HepG2 (cell line): ENCODE measurements around the gene SYNM. TPM values are rescaled to one million over a fixed set of nuclear protein-coding genes. Genes with fewer than 3 reads are reported as not detected.
A peak's percentile ranks its signal among the peaks of the same experiment; 100 is the strongest.

Experiments used
- ATF7 ChIP-seq, 2 experiments: fragments of 450-650 bp in 1 of 2; sonication (generic) in 1 of 2; formaldehyde crosslinking in 1 of 2; IDR thresholded peaks; 2 replicates each; pipeline versions ENCODE4 v1.4.0 to v1.6.1; 2016 to 2020; ENCODE audit warnings: antibody characterized with exemption in 1 of 2, mild to moderate bottlenecking in 1 of 2, missing genetic modification reagents in 1 of 2
- CEBPZ ChIP-seq: IDR thresholded peaks from 2 replicates; pipeline ENCODE4 v1.6.1; 2012; ENCODE audit warnings: low read length, improper control_type of control experiment
- CTCF ChIP-seq: sonication (generic); formaldehyde crosslinking; IDR thresholded peaks from 2 replicates; pipeline ENCODE4 v1.5.0; 2020; ENCODE audit warnings: mild to moderate bottlenecking, missing genetic modification reagents, moderate library complexity
- FOXK1 ChIP-seq: sonication (generic); formaldehyde crosslinking; IDR thresholded peaks from 2 replicates; pipeline ENCODE4 v1.4.0; 2020; ENCODE audit warnings: low read depth, missing genetic modification reagents, borderline replicate concordance
- HNF4G ChIP-seq, 2 experiments: sonication (generic) in 1 of 2; formaldehyde crosslinking in 1 of 2; IDR thresholded peaks; 2 replicates each; pipeline versions ENCODE4 v1.4.0 to v1.6.1; 2011 to 2020; ENCODE audit warnings: borderline replicate concordance in 2 of 2, low read depth in 2 of 2, mild to moderate bottlenecking in 2 of 2, low read length in 1 of 2, missing genetic modification reagents in 1 of 2, moderate library complexity in 1 of 2
- HNRNPLL ChIP-seq: fragments of 200-400 bp; formaldehyde crosslinking; IDR thresholded peaks from 2 replicates; pipeline ENCODE4 v1.6.1; 2017; ENCODE audit warnings: mild to moderate bottlenecking, low read depth, low read length; ENCODE audit not compliant: poor library complexity, severe bottlenecking
- KDM6A ChIP-seq: IDR thresholded peaks from 2 replicates; pipeline ENCODE4 v1.6.1; 2016; ENCODE audit warnings: low read depth
- KLF13 ChIP-seq: sonication (generic); formaldehyde crosslinking; IDR thresholded peaks from 2 replicates; pipeline ENCODE4 v1.4.0; 2020; ENCODE audit warnings: mild to moderate bottlenecking, missing genetic modification reagents
- KMT2A ChIP-seq: sonication (generic); formaldehyde crosslinking; IDR thresholded peaks from 2 replicates; pipeline ENCODE4 v1.4.0; 2020; ENCODE audit warnings: missing genetic modification reagents
- MBNL3 ChIP-seq: fragments of 250-450 bp; sonication (Bioruptor Pico); conservative IDR thresholded peaks from 2 replicates; pipeline ENCODE4 v1.8.0; 2022; ENCODE audit warnings: mild to moderate bottlenecking, inconsistent platforms
- NFIC ChIP-seq: IDR thresholded peaks from 2 replicates; pipeline ENCODE4 v1.6.1; 2012; ENCODE audit warnings: mild to moderate bottlenecking, low read length, inconsistent platforms
- PCBP2 ChIP-seq: fragments of 200-400 bp; formaldehyde crosslinking; optimal IDR thresholded peaks from 2 replicates; pipeline ENCODE3; 2018; ENCODE audit warnings: low read length, low read depth; ENCODE audit not compliant: poor library complexity, severe bottlenecking
- POLR2G ChIP-seq: fragments of 200-400 bp; formaldehyde crosslinking; IDR thresholded peaks from 2 replicates; pipeline ENCODE4 v1.6.1; 2018; ENCODE audit warnings: mild to moderate bottlenecking, low read depth, low read length, moderate library complexity
- RNF219 ChIP-seq: sonication (generic); formaldehyde crosslinking; IDR thresholded peaks from 2 replicates; pipeline ENCODE4 v1.5.0; 2020; ENCODE audit warnings: mild to moderate bottlenecking, missing genetic modification reagents
- ZBTB21 ChIP-seq: sonication (generic); formaldehyde crosslinking; IDR thresholded peaks from 2 replicates; pipeline ENCODE4 v1.4.0; 2020; ENCODE audit warnings: missing genetic modification reagents
- ZNF510 ChIP-seq: sonication (generic); formaldehyde crosslinking; IDR thresholded peaks from 2 replicates; pipeline ENCODE4 v1.4.0; 2020; ENCODE audit warnings: low read depth, mild to moderate bottlenecking, missing genetic modification reagents
- ZNF75D ChIP-seq: sonication (generic); formaldehyde crosslinking; IDR thresholded peaks from 2 replicates; pipeline ENCODE4 v1.8.1; 2023; ENCODE audit warnings: missing genetic modification reagents, mild to moderate bottlenecking, borderline replicate concordance
- ZNF768 ChIP-seq: sonication (generic); formaldehyde crosslinking; IDR thresholded peaks from 2 replicates; pipeline ENCODE4 v1.4.0; 2020; ENCODE audit warnings: missing genetic modification reagents
- ZNF780A ChIP-seq: sonication (generic); formaldehyde crosslinking; IDR thresholded peaks from 2 replicates; pipeline ENCODE4 v1.8.0; 2022; ENCODE audit warnings: mild to moderate bottlenecking, missing genetic modification reagents, moderate library complexity
- ZNF850 ChIP-seq: sonication (generic); formaldehyde crosslinking; conservative IDR thresholded peaks from 2 replicates; pipeline ENCODE4 v1.9.0; 2021; ENCODE audit warnings: mild to moderate bottlenecking, missing genetic modification reagents
- polyA plus RNA-seq, 8 experiments: library from polyadenylated mRNA; depleted of rRNA in 3 of 8; stranded (reverse) in 7 of 8; unstranded in 1 of 8; fragments of >200 nt; fragmentation: Illumina TruSeq in 4 of 8; extraction: Trizol in 4 of 8; gene quantifications; 2 replicates each; pipeline versions ENCODE4 v1.2.1 to v1.2.3, GENCODE V29; 2011 to 2016; ENCODE audit warnings: low read depth in 4 of 8, missing spikeins in 1 of 8, mixed read lengths in 1 of 8; ENCODE audit not compliant: insufficient read depth in 1 of 8
- total RNA-seq, 5 experiments: library from RNA; depleted of rRNA; stranded (reverse); fragments of >200 nt; fragmentation: Illumina TruSeq; extraction: Trizol; gene quantifications; 2 replicates each; pipeline ENCODE4 v1.2.3, GENCODE V29; 2016; ENCODE audit warnings: low read depth in 1 of 5
- TF ChIP-seq, protein P1 (sequence below): sonication (generic); formaldehyde crosslinking; IDR thresholded peaks from 2 replicates; pipeline ENCODE4 v1.5.0; 2020; ENCODE audit warnings: missing genetic modification reagents, mild to moderate bottlenecking, borderline replicate concordance

SYNM gene
- total and polyA plus RNA-seq, 2 of the 13 experiments (the other 11 are each of a cell fraction or from before 2014, with no cell fraction given) = 1.1 to 3.7 TPM

GRCh38 chr15:99131441-99132023, 26.7 kb downstream of the SYNM start (continued):
- peak; percentile 82 for TF ChIP-seq HNF4G (IDR thresholded peaks at IDR 0.05; ENCODE audit: borderline replicate concordance, low read depth, low read length)
- peak; percentile 93 for TF ChIP-seq HNF4G (CRISPR knock-in tag; IDR thresholded peaks at IDR 0.05; ENCODE audit: borderline replicate concordance, low read depth)
- TF ChIP-seq FOXK1 (CRISPR knock-in tag) = no peak
- TF ChIP-seq ZNF768 (CRISPR knock-in tag) = peak; percentile 89
- TF ChIP-seq KLF13 = no peak
- TF ChIP-seq POLR2G = no peak; the same call in 1 of the 2 replicates
- no peak for TF ChIP-seq RNF219
- TF ChIP-seq HNRNPLL = no peak
- no peak for TF ChIP-seq ZNF510 (CRISPR knock-in tag)
- TF ChIP-seq, protein P1, sequence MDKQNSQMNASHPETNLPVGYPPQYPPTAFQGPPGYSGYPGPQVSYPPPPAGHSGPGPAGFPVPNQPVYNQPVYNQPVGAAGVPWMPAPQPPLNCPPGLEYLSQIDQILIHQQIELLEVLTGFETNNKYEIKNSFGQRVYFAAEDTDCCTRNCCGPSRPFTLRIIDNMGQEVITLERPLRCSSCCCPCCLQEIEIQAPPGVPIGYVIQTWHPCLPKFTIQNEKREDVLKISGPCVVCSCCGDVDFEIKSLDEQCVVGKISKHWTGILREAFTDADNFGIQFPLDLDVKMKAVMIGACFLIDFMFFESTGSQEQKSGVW = no peak
- no peak for TF ChIP-seq KDM6A (CRISPR knock-in tag)
- no peak for TF ChIP-seq NFIC
- no peak for TF ChIP-seq ZNF75D (CRISPR knock-in tag)
- 0 out of 2 replicates have a peak, but pooled peaks have one; percentile 35 for TF ChIP-seq ZNF850
- TF ChIP-seq MBNL3 (CRISPR knock-in tag) = no peak
- TF ChIP-seq KMT2A (CRISPR knock-in tag) = 0 out of 2 replicates have a peak, but pooled peaks have one; percentile 15
- no peak for TF ChIP-seq ZBTB21 (CRISPR knock-in tag)
- no peak for TF ChIP-seq CEBPZ
- TF ChIP-seq ATF7 (IDR thresholded peaks at IDR 0.05) = no peak
- no peak for TF ChIP-seq ATF7 (CRISPR knock-in tag; IDR thresholded peaks at IDR 0.05)
- no peak for TF ChIP-seq PCBP2
- no peak for TF ChIP-seq ZNF780A
- TF ChIP-seq CTCF = no peak
